ENCODE data around the gene TOMM6. TPM values are rescaled to one million over a fixed set of nuclear protein-coding genes. Genes with fewer than 3 reads are reported as not detected.

The TOMM6 gene
- total RNA-seq, 1 experiment from 2014 or later: 265 TPM

GRCh38 chr6:41824571-41825569, 37.4 kb downstream of the TOMM6 start:
- intact Hi-C loops (cut with micrococcal nuclease; ENCODE audit: unreplicated experiment): loop anchor here (2.0 kb wide), 1 partner anchor 22 kb away; no protein-coding TSS in a partner anchor
- DNase-seq: peak; percentile 23
- TF ChIP-seq CTCF (IDR thresholded peaks at IDR 0.05; ENCODE audit: unreplicated experiment): no peak
- Mint-ChIP-seq H3K4me1 (ENCODE audit: low read depth, unreplicated experiment) (peaks cover 12% of the 10 kb centered on the region), H3K27me3 (ENCODE audit: unreplicated experiment) (no peaks in the 10 kb centered on the region), H3K4me3 (ENCODE audit: low read depth, unreplicated experiment) (no peak overlapping the region), H3K27ac (ENCODE audit: unreplicated experiment) (peak overlapping the region; percentile 23), H3K9me3 (ENCODE audit: low read depth, unreplicated experiment) (no peaks in the 10 kb centered on the region), H3K36me3 (ENCODE audit: insufficient read depth, unreplicated experiment) (peaks cover 5% of the 10 kb centered on the region)
- CTCF ChIA-PET: interaction anchor here (0.7 to 0.8 kb wide), 3 partner anchors 9 to 208 kb away, joined by 3 to 5 read pairs (median 3); no protein-coding TSS in a partner anchor
- BruUV-seq (replicated peaks): no TSS peak

GRCh38 chr6:41826343-41827022, 39.0 kb downstream of the TOMM6 start:
- Mint-ChIP-seq H3K27ac (ENCODE audit: unreplicated experiment) (no peak overlapping the region), H3K27me3 (ENCODE audit: unreplicated experiment) (no peaks in the 10 kb centered on the region), H3K4me1 (ENCODE audit: low read depth, unreplicated experiment) (peaks cover 12% of the 10 kb centered on the region), H3K36me3 (ENCODE audit: insufficient read depth, unreplicated experiment) (peaks cover 5% of the 10 kb centered on the region), H3K4me3 (ENCODE audit: low read depth, unreplicated experiment) (no peak overlapping the region), H3K9me3 (ENCODE audit: low read depth, unreplicated experiment) (no peaks in the 10 kb centered on the region)
- intact Hi-C loops (cut with micrococcal nuclease; ENCODE audit: unreplicated experiment): no loop called here
- no peak for DNase-seq
- CTCF ChIA-PET: no interaction called here
- TF ChIP-seq CTCF (IDR thresholded peaks at IDR 0.05; ENCODE audit: unreplicated experiment): no peak
- no TSS peak for BruUV-seq (replicated peaks)

DNA sequence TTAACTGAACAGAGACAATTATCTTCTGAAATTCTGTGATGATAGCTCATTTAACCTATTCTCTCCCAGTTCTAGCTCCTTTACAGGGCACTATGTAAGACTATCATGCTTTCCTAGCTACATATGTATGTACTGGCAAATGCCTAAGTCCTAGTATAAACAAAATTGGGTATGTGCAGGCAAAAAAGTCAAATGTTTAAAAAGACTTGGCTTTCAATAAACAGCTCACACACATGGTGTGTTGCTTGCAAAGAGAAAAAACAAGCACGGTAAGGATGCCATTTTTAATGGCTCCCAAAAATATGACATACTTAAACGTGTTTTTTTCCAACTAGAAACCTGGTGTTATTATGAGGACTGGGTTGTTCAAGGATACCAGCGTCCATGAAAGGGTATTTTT, 44.8 kb downstream of the TOMM6 start:
- no TSS peak for BruUV-seq (replicated peaks)
- no peak for DNase-seq
- no peak overlapping the region for H3K27ac Mint-ChIP-seq (ENCODE audit: unreplicated experiment)
- intact Hi-C loops (cut with micrococcal nuclease; ENCODE audit: unreplicated experiment): no loop called here
- TF ChIP-seq CTCF (IDR thresholded peaks at IDR 0.05; ENCODE audit: unreplicated experiment): no peak
- no peak overlapping the region for H3K4me3 Mint-ChIP-seq (ENCODE audit: low read depth, unreplicated experiment)
- no peaks in the 10 kb centered on the region for H3K36me3 Mint-ChIP-seq (ENCODE audit: insufficient read depth, unreplicated experiment)
- H3K9me3 Mint-ChIP-seq (ENCODE audit: low read depth, unreplicated experiment): no peaks in the 10 kb centered on the region
- no peaks in the 10 kb centered on the region for H3K27me3 Mint-ChIP-seq (ENCODE audit: unreplicated experiment)
- H3K4me1 Mint-ChIP-seq (ENCODE audit: low read depth, unreplicated experiment): no peaks in the 10 kb centered on the region
- CTCF ChIA-PET: interaction anchor here (0.7 kb wide), 1 partner anchor 213 kb away, joined by 3 read pairs; no protein-coding TSS in a partner anchor

GRCh38 chr6:41836022-41836659, 48.6 kb downstream of the TOMM6 start:
- intact Hi-C loops (cut with micrococcal nuclease; ENCODE audit: unreplicated experiment): no loop called here
- CTCF ChIA-PET: no interaction called here
- no peaks in the 10 kb centered on the region for H3K27me3 Mint-ChIP-seq (ENCODE audit: unreplicated experiment)
- no peaks in the 10 kb centered on the region for H3K4me1 Mint-ChIP-seq (ENCODE audit: low read depth, unreplicated experiment)
- DNase-seq: no peak
- H3K27ac Mint-ChIP-seq (ENCODE audit: unreplicated experiment): no peak overlapping the region
- H3K36me3 Mint-ChIP-seq (ENCODE audit: insufficient read depth, unreplicated experiment): no peaks in the 10 kb centered on the region
- no TSS peak for BruUV-seq (replicated peaks)
- no peaks in the 10 kb centered on the region for H3K9me3 Mint-ChIP-seq (ENCODE audit: low read depth, unreplicated experiment)
- H3K4me3 Mint-ChIP-seq (ENCODE audit: low read depth, unreplicated experiment): no peak overlapping the region
- TF ChIP-seq CTCF (IDR thresholded peaks at IDR 0.05; ENCODE audit: unreplicated experiment): no peak

Data from Calu3 (cell line).